Uterus (tissue), 2 donors: ENCODE data around the gene CDK12.

Source experiments
- CTCF ChIP-seq, 4 experiments: fragments of 200-600 bp in 2 of 4; fragments of 450-650 bp in 2 of 4; sonication (generic) in 2 of 4; IDR thresholded peaks; one replicate each; pipeline ENCODE4 v1.5.1; 2016 to 2019; ENCODE audit warnings: antibody characterized with exemption in 4 of 4, mild to moderate bottlenecking in 2 of 4, moderate library complexity in 1 of 4
- POLR2A ChIP-seq, 2 donors: fragments of 450-650 bp; IDR thresholded peaks; one replicate each; pipeline ENCODE4 v1.6.1; 2016; ENCODE audit warnings: antibody characterized with exemption in 2 of 2, mild to moderate bottlenecking in 1 of 2, moderate library complexity in 1 of 2

GRCh38 chr17:39536468-39536867 lies 75.2 kb downstream of the CDK12 start:
- TF ChIP-seq CTCF (IDR thresholded peaks at IDR 0.05) (no peak), POLR2A (IDR thresholded peaks at IDR 0.05) (no peak)
